SK-N-SH (cell line): ENCODE results near the gene TBCE. TPM values are rescaled to one million over a fixed set of nuclear protein-coding genes. Genes with fewer than 3 reads are reported as not detected.

Source experiments
- CTCF ChIA-PET: fragments of 300-600, 350-600 bp; formaldehyde crosslinking; extraction: SDS; loops from one replicate; lab custom pipeline; 2021; lab: Yijun Ruan, JAX
- POLR2A ChIA-PET: fragments of 350-600 bp; sonication (Branson Sonifier 250); formaldehyde crosslinking; extraction: SDS; loops from one replicate; lab custom pipeline; 2020; ENCODE audit warnings: antibody characterized with exemption, inconsistent platforms; lab: Yijun Ruan, JAX
- DNase-seq: peaks from one replicate; pipeline ENCODE4 v3.0.0; 2012
- H2AFZ ChIP-seq: fragments of 200-600 bp; sonication (generic); 2 replicates; pipeline ENCODE4 v1.8.1; 2016; ENCODE audit warnings: antibody characterized with exemption, mild to moderate bottlenecking, low read depth
- H3F3A ChIP-seq: fragments of 200-600 bp; sonication (generic); replicated peaks from 2 replicates; pipeline ENCODE3; 2016; ENCODE audit warnings: antibody characterized with exemption, mild to moderate bottlenecking; ENCODE audit not compliant: insufficient read depth
- H3K27ac ChIP-seq, 2 experiments: fragments of 200-500 bp in 1 of 2; fragments of 200-600 bp in 1 of 2; sonication (Bioruptor generic) in 1 of 2; sonication (generic), shearing (Covaris generic) in 1 of 2; 2 replicates each; pipeline versions ENCODE4 v1.5.1 to v1.6.1; 2014 to 2016; ENCODE audit warnings: low read depth in 2 of 2, inconsistent platforms in 1 of 2, low read length in 1 of 2, mild to moderate bottlenecking in 1 of 2, mixed read lengths in 1 of 2
- H3K27me3 ChIP-seq: fragments of 200-600 bp; sonication (generic), shearing (Covaris generic); 2 replicates; pipeline ENCODE4 v1.6.1; 2016; ENCODE audit warnings: mixed run types; ENCODE audit not compliant: insufficient read depth
- H3K36me3 ChIP-seq, 2 experiments: fragments of 200-500 bp in 1 of 2; fragments of 200-600 bp in 1 of 2; sonication (Bioruptor generic) in 1 of 2; sonication (generic) in 1 of 2; replicated peaks in 1 of 2; 2 replicates each; pipeline versions ENCODE3 to v1.5.1; 2014 to 2016; ENCODE audit warnings: low read length in 1 of 2, mild to moderate bottlenecking in 1 of 2; ENCODE audit not compliant: insufficient read depth in 2 of 2, control insufficient read depth in 1 of 2
- H3K4me1 ChIP-seq, 2 experiments: fragments of 200-500 bp in 1 of 2; fragments of 200-600 bp in 1 of 2; sonication (Bioruptor generic) in 1 of 2; sonication (generic), shearing (Covaris generic) in 1 of 2; 2 replicates each; pipeline versions ENCODE4 v1.5.1 to v1.6.1; 2014 to 2016; ENCODE audit warnings: low read depth in 1 of 2, low read length in 1 of 2, mixed run types in 1 of 2; ENCODE audit not compliant: insufficient read depth in 2 of 2, control insufficient read depth in 1 of 2
- H3K4me2 ChIP-seq: fragments of 200-600 bp; sonication (generic), shearing (Covaris generic); 2 replicates; pipeline ENCODE4 v1.6.1; 2017; ENCODE audit warnings: mixed run types
- H3K4me3 ChIP-seq, 2 experiments: fragments of 200-500 bp in 1 of 2; fragments of 200-600 bp in 1 of 2; sonication (Bioruptor generic) in 1 of 2; sonication (generic), shearing (Covaris generic) in 1 of 2; 2 replicates each; pipeline versions ENCODE4 v1.5.1 to v1.8.1; 2014 to 2016; ENCODE audit warnings: low read depth in 2 of 2, inconsistent platforms in 1 of 2, low read length in 1 of 2, mild to moderate bottlenecking in 1 of 2, mixed read lengths in 1 of 2, moderate library complexity in 1 of 2
- H3K79me2 ChIP-seq: fragments of 200-600 bp; sonication (generic); 2 replicates; pipeline ENCODE4 v1.8.1; 2017; ENCODE audit warnings: mild to moderate bottlenecking; ENCODE audit not compliant: insufficient read depth
- H3K9ac ChIP-seq: fragments of 200-600 bp; sonication (generic); 2 replicates; pipeline ENCODE4 v1.6.1; 2017; ENCODE audit warnings: mixed run types
- H3K9me2 ChIP-seq: fragments of 200-600 bp; sonication (generic); 2 replicates; pipeline ENCODE4 v1.6.1; 2017; ENCODE audit warnings: mixed run types
- H3K9me3 ChIP-seq: fragments of 200-600 bp; sonication (generic); 2 replicates; pipeline ENCODE4 v1.6.1; 2017; ENCODE audit warnings: mixed run types, mild to moderate bottlenecking, moderate library complexity
- H4K20me1 ChIP-seq: fragments of 200-600 bp; sonication (generic); 2 replicates; pipeline ENCODE4 v1.6.1; 2017; ENCODE audit warnings: mild to moderate bottlenecking, mixed run types; ENCODE audit not compliant: insufficient read depth
- CTCF ChIP-seq: fragments of 200-600 bp; sonication (generic); IDR thresholded peaks from 2 replicates; pipeline ENCODE4 v1.6.1; 2017; ENCODE audit warnings: antibody characterized with exemption, mild to moderate bottlenecking, moderate library complexity
- EP300 ChIP-seq, 2 experiments: IDR thresholded peaks; 2 replicates each; pipeline versions ENCODE4 v1.4.0 to v1.6.1; 2012; ENCODE audit warnings: borderline replicate concordance in 1 of 2, low read depth in 1 of 2, low read length in 1 of 2
- FOSL2 ChIP-seq: IDR thresholded peaks from 2 replicates; pipeline ENCODE4 v1.4.0; 2012; ENCODE audit warnings: low read depth, mild to moderate bottlenecking, moderate library complexity, borderline replicate concordance
- NFIC ChIP-seq: IDR thresholded peaks from 2 replicates; pipeline ENCODE4 v1.4.0; 2012; ENCODE audit warnings: borderline replicate concordance
- NRF1 ChIP-seq: IDR thresholded peaks from 2 replicates; pipeline ENCODE4 v1.6.1; 2012; ENCODE audit warnings: low read depth, mild to moderate bottlenecking, low read length
- RAD21 ChIP-seq: IDR thresholded peaks from 2 replicates; pipeline ENCODE4 v1.6.1; 2012; ENCODE audit warnings: mild to moderate bottlenecking, low read length
- SIN3A ChIP-seq: IDR thresholded peaks from 2 replicates; pipeline ENCODE4 v1.6.1; 2012; ENCODE audit warnings: low read depth, mild to moderate bottlenecking, low read length, moderate library complexity, borderline replicate concordance
- TAF1 ChIP-seq: IDR thresholded peaks from 2 replicates; pipeline ENCODE4 v1.6.1; 2012; ENCODE audit warnings: low read depth, mild to moderate bottlenecking, low read length, moderate library complexity, borderline replicate concordance
- TCF12 ChIP-seq: IDR thresholded peaks from 2 replicates; pipeline ENCODE4 v1.4.0; 2012
- TEAD4 ChIP-seq: IDR thresholded peaks from 2 replicates; pipeline ENCODE4 v1.4.0; 2012; ENCODE audit warnings: mild to moderate bottlenecking, borderline replicate concordance; ENCODE audit not compliant: insufficient read depth
- USF1 ChIP-seq: IDR thresholded peaks from 2 replicates; pipeline ENCODE4 v1.4.0; 2012; ENCODE audit warnings: low read depth, borderline replicate concordance
- YY1 ChIP-seq: IDR thresholded peaks from 2 replicates; pipeline ENCODE4 v1.4.0; 2012; ENCODE audit warnings: low read depth, mild to moderate bottlenecking
- WGBS: methylation state at CpG from one replicate; pipeline ENCODE4 v1.1.6; 2017; ENCODE audit warnings: low lambda C conversion rate; 5-methylcytosine and 5-hydroxymethylcytosine counted together
- polyA plus RNA-seq, 3 experiments: library from polyadenylated mRNA; depleted of rRNA; stranded (reverse); fragments of >200 nt; gene quantifications; 2 replicates each; pipeline ENCODE4 v1.2.3, GENCODE V29; 2012
- TF ChIP-seq, protein P1 (sequence below): IDR thresholded peaks from 2 replicates; pipeline ENCODE4 v1.4.0; 2012; ENCODE audit warnings: low read depth
- TF ChIP-seq, protein P2 (sequence below): fragments of 150-350 bp; IDR thresholded peaks from 2 replicates; pipeline ENCODE4 v1.6.1; 2016; ENCODE audit warnings: mild to moderate bottlenecking, low read depth, low read length
- TF ChIP-seq, protein P3 (sequence below): IDR thresholded peaks from 2 replicates; pipeline ENCODE4 v1.6.1; 2012; ENCODE audit warnings: mild to moderate bottlenecking, low read depth, low read length, moderate library complexity
- TF ChIP-seq, protein P4 (sequence below): IDR thresholded peaks from 2 replicates; pipeline ENCODE4 v1.4.0; 2012; ENCODE audit warnings: low read depth, borderline replicate concordance
- TF ChIP-seq, protein P5 (sequence below): IDR thresholded peaks from 2 replicates; pipeline ENCODE4; 2012

TBCE gene
- polyA plus RNA-seq, 1 of the 3 experiments (the other 2 are of a cell fraction): 18.3 TPM

GRCh38 chr1:235495551-235495950, 128.3 kb downstream of the TBCE start (continued):
- TF ChIP-seq TAF1: no peak
- no peak for TF ChIP-seq CTCF

GRCh38 chr1:235500971-235501540, 133.8 kb downstream of the TBCE start:
- H3K9me2 ChIP-seq: no peaks in the 10 kb centered on the region
- H3K4me2 ChIP-seq: no peak overlapping the region
- H3K79me2 ChIP-seq: peaks cover 78% of the 10 kb centered on the region
- H2AFZ ChIP-seq: no peak overlapping the region
- peaks cover 22% of the 10 kb centered on the region for H3F3A ChIP-seq
- POLR2A ChIA-PET: no interaction called here
- no peak overlapping the region for H3K27ac ChIP-seq
- no peak overlapping the region for H3K4me3 ChIP-seq
- CTCF ChIA-PET: no interaction called here
- WGBS: 94% methylated on average over 5 of the region's 5 CpGs
- no peak for DNase-seq
- H3K36me3 ChIP-seq: no peaks in the 10 kb centered on the region
- peaks cover 20% of the 10 kb centered on the region for H4K20me1 ChIP-seq
- no peaks in the 10 kb centered on the region for H3K27me3 ChIP-seq
- H3K4me1 ChIP-seq: peaks cover 5 to 13% of the 10 kb centered on the region in 2 experiments; a peak in 3 of 4 replicates
- no peaks in the 10 kb centered on the region for H3K9me3 ChIP-seq
- H3K9ac ChIP-seq: no peak overlapping the region
- TF ChIP-seq, protein P1, sequence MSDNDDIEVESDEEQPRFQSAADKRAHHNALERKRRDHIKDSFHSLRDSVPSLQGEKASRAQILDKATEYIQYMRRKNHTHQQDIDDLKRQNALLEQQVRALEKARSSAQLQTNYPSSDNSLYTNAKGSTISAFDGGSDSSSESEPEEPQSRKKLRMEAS: no peak
- TF ChIP-seq, protein P2, sequence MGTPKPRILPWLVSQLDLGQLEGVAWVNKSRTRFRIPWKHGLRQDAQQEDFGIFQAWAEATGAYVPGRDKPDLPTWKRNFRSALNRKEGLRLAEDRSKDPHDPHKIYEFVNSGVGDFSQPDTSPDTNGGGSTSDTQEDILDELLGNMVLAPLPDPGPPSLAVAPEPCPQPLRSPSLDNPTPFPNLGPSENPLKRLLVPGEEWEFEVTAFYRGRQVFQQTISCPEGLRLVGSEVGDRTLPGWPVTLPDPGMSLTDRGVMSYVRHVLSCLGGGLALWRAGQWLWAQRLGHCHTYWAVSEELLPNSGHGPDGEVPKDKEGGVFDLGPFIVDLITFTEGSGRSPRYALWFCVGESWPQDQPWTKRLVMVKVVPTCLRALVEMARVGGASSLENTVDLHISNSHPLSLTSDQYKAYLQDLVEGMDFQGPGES: no peak
- TF ChIP-seq NRF1 (no peak), EP300 (IDR thresholded peaks at IDR 0.05; ENCODE audit: borderline replicate concordance in 1 of 2, low read depth in 1 of 2, low read length in 1 of 2) (no peak), NFIC (no peak), USF1 (no peak), SIN3A (no peak), CTCF (no peak), TEAD4 (no peak), RAD21 (no peak), TCF12 (no peak), FOSL2 (no peak), YY1 (no peak)
- TF ChIP-seq, protein P3, sequence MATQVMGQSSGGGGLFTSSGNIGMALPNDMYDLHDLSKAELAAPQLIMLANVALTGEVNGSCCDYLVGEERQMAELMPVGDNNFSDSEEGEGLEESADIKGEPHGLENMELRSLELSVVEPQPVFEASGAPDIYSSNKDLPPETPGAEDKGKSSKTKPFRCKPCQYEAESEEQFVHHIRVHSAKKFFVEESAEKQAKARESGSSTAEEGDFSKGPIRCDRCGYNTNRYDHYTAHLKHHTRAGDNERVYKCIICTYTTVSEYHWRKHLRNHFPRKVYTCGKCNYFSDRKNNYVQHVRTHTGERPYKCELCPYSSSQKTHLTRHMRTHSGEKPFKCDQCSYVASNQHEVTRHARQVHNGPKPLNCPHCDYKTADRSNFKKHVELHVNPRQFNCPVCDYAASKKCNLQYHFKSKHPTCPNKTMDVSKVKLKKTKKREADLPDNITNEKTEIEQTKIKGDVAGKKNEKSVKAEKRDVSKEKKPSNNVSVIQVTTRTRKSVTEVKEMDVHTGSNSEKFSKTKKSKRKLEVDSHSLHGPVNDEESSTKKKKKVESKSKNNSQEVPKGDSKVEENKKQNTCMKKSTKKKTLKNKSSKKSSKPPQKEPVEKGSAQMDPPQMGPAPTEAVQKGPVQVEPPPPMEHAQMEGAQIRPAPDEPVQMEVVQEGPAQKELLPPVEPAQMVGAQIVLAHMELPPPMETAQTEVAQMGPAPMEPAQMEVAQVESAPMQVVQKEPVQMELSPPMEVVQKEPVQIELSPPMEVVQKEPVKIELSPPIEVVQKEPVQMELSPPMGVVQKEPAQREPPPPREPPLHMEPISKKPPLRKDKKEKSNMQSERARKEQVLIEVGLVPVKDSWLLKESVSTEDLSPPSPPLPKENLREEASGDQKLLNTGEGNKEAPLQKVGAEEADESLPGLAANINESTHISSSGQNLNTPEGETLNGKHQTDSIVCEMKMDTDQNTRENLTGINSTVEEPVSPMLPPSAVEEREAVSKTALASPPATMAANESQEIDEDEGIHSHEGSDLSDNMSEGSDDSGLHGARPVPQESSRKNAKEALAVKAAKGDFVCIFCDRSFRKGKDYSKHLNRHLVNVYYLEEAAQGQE: no peak
- TF ChIP-seq, protein P4, sequence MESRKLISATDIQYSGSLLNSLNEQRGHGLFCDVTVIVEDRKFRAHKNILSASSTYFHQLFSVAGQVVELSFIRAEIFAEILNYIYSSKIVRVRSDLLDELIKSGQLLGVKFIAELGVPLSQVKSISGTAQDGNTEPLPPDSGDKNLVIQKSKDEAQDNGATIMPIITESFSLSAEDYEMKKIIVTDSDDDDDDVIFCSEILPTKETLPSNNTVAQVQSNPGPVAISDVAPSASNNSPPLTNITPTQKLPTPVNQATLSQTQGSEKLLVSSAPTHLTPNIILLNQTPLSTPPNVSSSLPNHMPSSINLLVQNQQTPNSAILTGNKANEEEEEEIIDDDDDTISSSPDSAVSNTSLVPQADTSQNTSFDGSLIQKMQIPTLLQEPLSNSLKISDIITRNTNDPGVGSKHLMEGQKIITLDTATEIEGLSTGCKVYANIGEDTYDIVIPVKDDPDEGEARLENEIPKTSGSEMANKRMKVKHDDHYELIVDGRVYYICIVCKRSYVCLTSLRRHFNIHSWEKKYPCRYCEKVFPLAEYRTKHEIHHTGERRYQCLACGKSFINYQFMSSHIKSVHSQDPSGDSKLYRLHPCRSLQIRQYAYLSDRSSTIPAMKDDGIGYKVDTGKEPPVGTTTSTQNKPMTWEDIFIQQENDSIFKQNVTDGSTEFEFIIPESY: no peak
- TF ChIP-seq, protein P5, sequence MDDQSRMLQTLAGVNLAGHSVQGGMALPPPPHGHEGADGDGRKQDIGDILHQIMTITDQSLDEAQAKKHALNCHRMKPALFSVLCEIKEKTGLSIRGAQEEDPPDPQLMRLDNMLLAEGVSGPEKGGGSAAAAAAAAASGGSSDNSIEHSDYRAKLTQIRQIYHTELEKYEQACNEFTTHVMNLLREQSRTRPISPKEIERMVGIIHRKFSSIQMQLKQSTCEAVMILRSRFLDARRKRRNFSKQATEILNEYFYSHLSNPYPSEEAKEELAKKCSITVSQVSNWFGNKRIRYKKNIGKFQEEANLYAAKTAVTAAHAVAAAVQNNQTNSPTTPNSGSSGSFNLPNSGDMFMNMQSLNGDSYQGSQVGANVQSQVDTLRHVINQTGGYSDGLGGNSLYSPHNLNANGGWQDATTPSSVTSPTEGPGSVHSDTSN: no peak
